ENCODE results near the gene PRKN.

Gene PRKN

GRCh38 chr6:162727322-162728182, at the start of gene PRKN, which contains the start of gene PACRG:
TSS of gene PRKN (minus strand) at chr6:162727766.
TSS of gene PACRG (plus strand) at chr6:162727974.
- peak; percentile 87 for DNase-seq

- DNase-seq = no peak
Observed at GRCh38 chr6:162777091-162777490, 49.5 kb upstream of the PRKN start.

GRCh38 chr6:162773996-162774395, 46.4 kb upstream of the PRKN start:
- no peak for DNase-seq

- no peak for DNase-seq
Observed at GRCh38 chr6:162772466-162772865, 44.9 kb upstream of the PRKN start.

GRCh38 chr6:162770955-162771354, 43.4 kb upstream of the PRKN start:
- no peak for DNase-seq

- no peak for DNase-seq
Observed at GRCh38 chr6:162770136-162770535, 42.6 kb upstream of the PRKN start.

GRCh38 chr6:162753775-162754174, 26.2 kb upstream of the PRKN start:
- DNase-seq = no peak

GRCh38 chr6:162751211-162751859, 23.8 kb upstream of the PRKN start:
- DNase-seq = no peak

GRCh38 chr6:162750776-162751175, 23.2 kb upstream of the PRKN start:
- no peak for DNase-seq

- no peak for DNase-seq
Observed at GRCh38 chr6:162736961-162737360, 9.4 kb upstream of the PRKN start.

GRCh38 chr6:162733489-162733888, 5.9 kb upstream of the PRKN start:
- no peak for DNase-seq

- DNase-seq = no peak
Observed at GRCh38 chr6:162730502-162730901, 2.9 kb upstream of the PRKN start.

GRCh38 chr6:162728706-162729105, 1.1 kb upstream of the PRKN start:
- no peak for DNase-seq

GRCh38 chr6:162728197-162728596, 631 bp upstream of the PRKN start:
- no peak for DNase-seq

GRCh38 chr6:162726947-162727321, 632 bp downstream of the PRKN start:
- no peak for DNase-seq

- no peak for DNase-seq
Observed at GRCh38 chr6:162722633-162723032, 4.9 kb downstream of the PRKN start.

- DNase-seq = no peak
Observed at GRCh38 chr6:162722226-162722625, 5.3 kb downstream of the PRKN start.

GRCh38 chr6:162721404-162721687, 6.2 kb downstream of the PRKN start:
- no peak for DNase-seq

- DNase-seq = no peak
Observed at GRCh38 chr6:162719528-162719927, 8.0 kb downstream of the PRKN start.

- DNase-seq = no peak
Observed at GRCh38 chr6:162715601-162716000, 12.0 kb downstream of the PRKN start.

GRCh38 chr6:162713974-162714780, 13.4 kb downstream of the PRKN start:
- DNase-seq = no peak

- DNase-seq = no peak
Observed at GRCh38 chr6:162712694-162713093, 14.9 kb downstream of the PRKN start.

- no peak for DNase-seq
Observed at GRCh38 chr6:162711376-162711775, 16.2 kb downstream of the PRKN start.

GRCh38 chr6:162710936-162711335, 16.6 kb downstream of the PRKN start:
- no peak for DNase-seq

Data from NCI-H1694 (cell line).